ENCODE measurements around the gene HILPDA.

The HILPDA gene

GRCh38 chr7:128431221-128431620, 24.5 kb upstream of the HILPDA start:
- H3K4me3 ChIP-seq (ENCODE audit: low read depth, low read length): no peak overlapping the region
- TF ChIP-seq, protein P1, sequence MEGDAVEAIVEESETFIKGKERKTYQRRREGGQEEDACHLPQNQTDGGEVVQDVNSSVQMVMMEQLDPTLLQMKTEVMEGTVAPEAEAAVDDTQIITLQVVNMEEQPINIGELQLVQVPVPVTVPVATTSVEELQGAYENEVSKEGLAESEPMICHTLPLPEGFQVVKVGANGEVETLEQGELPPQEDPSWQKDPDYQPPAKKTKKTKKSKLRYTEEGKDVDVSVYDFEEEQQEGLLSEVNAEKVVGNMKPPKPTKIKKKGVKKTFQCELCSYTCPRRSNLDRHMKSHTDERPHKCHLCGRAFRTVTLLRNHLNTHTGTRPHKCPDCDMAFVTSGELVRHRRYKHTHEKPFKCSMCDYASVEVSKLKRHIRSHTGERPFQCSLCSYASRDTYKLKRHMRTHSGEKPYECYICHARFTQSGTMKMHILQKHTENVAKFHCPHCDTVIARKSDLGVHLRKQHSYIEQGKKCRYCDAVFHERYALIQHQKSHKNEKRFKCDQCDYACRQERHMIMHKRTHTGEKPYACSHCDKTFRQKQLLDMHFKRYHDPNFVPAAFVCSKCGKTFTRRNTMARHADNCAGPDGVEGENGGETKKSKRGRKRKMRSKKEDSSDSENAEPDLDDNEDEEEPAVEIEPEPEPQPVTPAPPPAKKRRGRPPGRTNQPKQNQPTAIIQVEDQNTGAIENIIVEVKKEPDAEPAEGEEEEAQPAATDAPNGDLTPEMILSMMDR (IDR thresholded peaks at IDR 0.05; ENCODE audit: low read depth, low read length, missing control alignments): no peak
- no peak for DNase-seq (ENCODE audit: low read depth)

DNA sequence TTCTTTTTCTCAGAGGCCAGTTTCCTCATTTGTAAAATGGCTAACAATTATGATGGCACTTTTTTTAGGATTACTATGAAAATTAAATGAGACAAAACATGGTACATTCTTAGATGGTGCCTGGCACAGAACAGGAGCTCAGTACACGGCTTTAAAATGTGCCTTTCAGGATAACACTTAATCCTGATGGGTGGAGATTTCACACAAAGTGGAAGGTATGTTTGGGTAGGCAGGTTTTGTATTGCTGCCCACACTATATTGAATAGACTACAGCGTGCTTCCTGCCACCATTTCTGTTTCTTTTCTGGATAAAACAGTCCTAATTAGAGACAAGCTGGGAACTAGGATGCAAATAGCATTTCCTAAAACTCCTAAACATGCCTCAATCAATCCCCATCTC, 23.9 kb upstream of the HILPDA start:
- DNase-seq (ENCODE audit: low read depth): no peak
- TF ChIP-seq, protein P1 (IDR thresholded peaks at IDR 0.05; ENCODE audit: low read depth, low read length, missing control alignments): no peak

GRCh38 chr7:128434413-128435326, 21.0 kb upstream of the HILPDA start:
- no peak overlapping the region for H3K4me3 ChIP-seq (ENCODE audit: low read depth, low read length)
- no peak for DNase-seq (ENCODE audit: low read depth)
- TF ChIP-seq, protein P1 (IDR thresholded peaks at IDR 0.05; ENCODE audit: low read depth, low read length, missing control alignments): no peak

More for the DNA sequence above, 23.9 kb upstream of the HILPDA start:
- H3K4me3 ChIP-seq (ENCODE audit: low read depth, low read length): no peak overlapping the region

- DNase-seq (ENCODE audit: low read depth): no peak
- TF ChIP-seq, protein P1 (IDR thresholded peaks at IDR 0.05; ENCODE audit: low read depth, low read length, missing control alignments): no peak
- no peak overlapping the region for H3K4me3 ChIP-seq (ENCODE audit: low read depth, low read length)
Observed at GRCh38 chr7:128435327-128435686, 20.4 kb upstream of the HILPDA start.

GRCh38 chr7:128437426-128438332, 18.0 kb upstream of the HILPDA start:
- no peak for DNase-seq (ENCODE audit: low read depth)

DNA sequence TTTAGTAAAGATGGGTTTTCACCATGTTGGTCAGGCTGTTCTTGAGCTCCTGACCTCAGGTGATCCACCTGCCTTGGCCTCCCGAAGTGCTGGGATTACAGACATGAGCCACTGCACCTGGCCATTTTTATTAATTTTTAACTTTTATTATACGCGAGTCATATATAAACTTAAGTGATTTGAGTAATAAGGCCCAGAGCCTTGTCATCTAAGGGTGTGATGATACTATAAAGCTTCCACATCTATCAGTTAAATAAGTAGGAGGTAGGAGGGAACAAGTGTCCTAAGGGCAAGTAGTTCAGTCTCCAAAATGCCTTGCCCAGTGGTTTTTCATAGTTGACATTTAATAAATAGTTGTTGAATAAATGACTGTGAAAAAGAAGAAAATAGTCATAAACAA, 13.3 kb upstream of the HILPDA start:
- TF ChIP-seq, protein P1 (IDR thresholded peaks at IDR 0.05; ENCODE audit: low read depth, low read length, missing control alignments): no peak
- no peak for DNase-seq (ENCODE audit: low read depth)
- no peak overlapping the region for H3K4me3 ChIP-seq (ENCODE audit: low read depth, low read length)

More at GRCh38 chr7:128437426-128438332, 18.0 kb upstream of the HILPDA start:
- TF ChIP-seq, protein P1 (IDR thresholded peaks at IDR 0.05; ENCODE audit: low read depth, low read length, missing control alignments): no peak
- no peak overlapping the region for H3K4me3 ChIP-seq (ENCODE audit: low read depth, low read length)
